Islet of Langerhans (tissue), 1 donor: ENCODE data around the gene VEPH1.
"Not testable (repeated sequence)": the region's sequence is repeated elsewhere in the genome, so short reads cannot be mapped to it uniquely, and the experiment has no call there.

Experiments used
- FAIRE-seq: peaks from one replicate; lab custom pipeline; 2011; peaks lifted over from hg19 to GRCh38; lab: Jason Lieb, UNC

The VEPH1 gene

GRCh38 chr3:157347577-157348303 is 155.5 kb downstream of the VEPH1 start:
- FAIRE-seq: no peak

DNA sequence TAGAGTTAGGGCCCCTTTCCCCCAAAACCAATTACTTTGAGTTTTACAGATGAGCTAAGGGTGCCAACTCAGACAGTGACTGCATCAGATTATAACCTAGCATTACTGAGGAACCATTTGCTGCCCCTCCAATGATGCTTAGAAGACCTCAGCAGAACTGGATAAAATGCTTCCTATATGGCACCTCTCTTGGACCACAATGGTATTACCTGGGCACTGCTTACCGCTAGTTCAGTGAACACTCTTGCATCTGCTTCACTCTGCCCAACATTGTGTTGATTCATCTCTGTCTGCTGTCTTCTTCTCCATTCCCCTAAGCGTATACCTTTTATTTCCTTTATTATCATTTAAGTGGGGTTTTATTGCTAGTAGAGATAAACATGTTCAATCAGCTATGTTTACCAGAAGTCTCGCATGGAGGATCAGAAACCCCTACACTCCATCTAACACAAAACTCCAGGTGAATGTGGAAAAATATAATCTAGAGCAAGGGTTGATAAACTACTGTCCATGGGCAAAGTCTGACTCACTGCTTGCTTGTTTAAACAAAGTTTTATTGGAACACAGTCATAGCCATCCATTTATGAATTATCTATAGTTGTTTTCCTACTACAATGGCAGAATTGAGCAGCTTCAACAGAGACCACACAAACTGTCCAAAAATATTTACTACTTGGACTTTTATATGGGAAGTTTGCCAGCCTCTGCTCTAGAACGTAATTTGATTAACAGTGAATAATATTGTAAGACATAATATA is 166.8 kb downstream of the VEPH1 start:
- FAIRE-seq: no peak

DNA sequence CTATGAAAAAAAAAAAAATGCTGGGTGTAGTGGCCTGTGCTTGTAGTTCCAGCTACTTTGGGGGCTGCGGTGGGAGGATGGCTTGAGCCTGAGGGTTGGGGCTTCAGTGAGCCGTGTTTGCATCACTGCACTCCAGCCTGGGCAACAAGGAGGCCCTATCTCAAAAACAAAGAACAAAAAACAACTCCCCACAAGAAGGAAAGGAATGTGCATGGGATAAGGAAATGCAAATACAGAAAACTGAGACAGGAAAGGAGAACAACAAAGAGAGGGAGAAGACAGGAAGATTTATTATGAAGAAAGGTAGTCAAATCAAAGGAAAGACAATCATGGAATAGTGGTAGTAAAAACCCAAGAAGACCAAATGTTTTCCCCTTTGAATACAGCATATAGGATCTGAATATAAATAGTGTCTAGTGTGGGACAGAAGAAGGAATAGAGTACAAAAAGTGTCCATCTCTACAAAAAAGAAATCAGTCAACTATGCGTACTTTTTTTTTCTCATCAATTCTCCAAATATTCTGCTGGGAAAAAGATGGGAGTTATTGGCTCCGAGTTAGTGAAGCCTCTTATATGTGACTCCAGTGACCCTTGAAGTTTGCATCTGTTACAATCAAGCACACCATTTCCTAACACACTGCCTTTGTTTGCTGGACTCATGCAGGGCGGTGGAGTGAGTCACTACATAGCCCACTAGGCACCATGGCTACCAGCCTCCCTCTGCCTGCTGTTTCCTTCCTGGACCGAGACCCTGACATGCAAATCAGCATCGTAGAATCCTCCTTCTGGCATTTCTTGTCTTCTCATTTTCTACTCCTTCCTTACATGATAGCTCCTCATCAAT is 167.8 kb downstream of the VEPH1 start:
- no peak for FAIRE-seq

DNA sequence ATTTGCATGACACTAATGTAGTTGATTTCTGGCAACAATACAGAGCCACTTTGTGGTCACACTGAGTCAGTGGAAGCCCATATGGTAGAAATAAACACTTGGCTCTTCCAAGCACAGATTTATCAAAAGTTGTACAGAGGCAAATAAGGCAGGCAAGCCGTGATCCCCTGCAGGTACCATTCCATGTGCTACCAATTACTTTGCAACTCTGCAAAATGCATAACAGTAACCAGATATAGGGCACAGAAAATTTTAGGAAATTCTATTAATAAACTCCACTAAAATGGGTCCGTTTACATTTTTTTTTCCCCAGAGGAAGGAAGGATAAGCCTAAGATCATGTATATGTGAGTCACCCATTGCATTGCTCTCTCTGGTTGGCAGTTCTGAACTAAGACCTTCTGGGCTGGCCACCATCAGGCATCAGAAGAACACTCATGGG is 169.6 kb downstream of the VEPH1 start:
- no peak for FAIRE-seq

DNA sequence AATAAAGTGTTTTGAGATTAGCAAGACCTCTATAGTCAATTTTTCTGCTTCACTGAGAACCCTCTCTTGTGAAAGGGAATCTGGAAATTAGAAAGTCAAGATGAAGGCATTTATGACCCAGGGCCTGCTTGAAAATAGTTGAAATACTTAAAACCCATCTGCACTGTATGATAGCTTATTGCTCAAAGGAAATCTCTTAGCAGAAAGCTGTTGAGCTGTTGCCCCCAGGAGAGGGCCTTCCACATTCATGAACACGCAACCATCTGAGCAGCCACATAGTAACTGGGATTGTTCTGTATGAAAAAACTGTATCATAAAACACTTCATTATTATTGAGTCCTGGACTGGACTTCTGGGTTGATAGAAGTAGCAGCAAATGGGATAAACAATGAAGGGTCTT is 173.0 kb downstream of the VEPH1 start:
- FAIRE-seq: no peak

GRCh38 chr3:157329551-157329950 is 173.7 kb downstream of the VEPH1 start:
- FAIRE-seq: no peak

- no peak for FAIRE-seq
Measured at GRCh38 chr3:157327837-157328236, 175.4 kb downstream of the VEPH1 start.

- no peak for FAIRE-seq
Measured at GRCh38 chr3:157327018-157327417, 176.2 kb downstream of the VEPH1 start.

GRCh38 chr3:157324869-157325268 is 178.3 kb downstream of the VEPH1 start:
- FAIRE-seq: not testable (repeated sequence)

DNA sequence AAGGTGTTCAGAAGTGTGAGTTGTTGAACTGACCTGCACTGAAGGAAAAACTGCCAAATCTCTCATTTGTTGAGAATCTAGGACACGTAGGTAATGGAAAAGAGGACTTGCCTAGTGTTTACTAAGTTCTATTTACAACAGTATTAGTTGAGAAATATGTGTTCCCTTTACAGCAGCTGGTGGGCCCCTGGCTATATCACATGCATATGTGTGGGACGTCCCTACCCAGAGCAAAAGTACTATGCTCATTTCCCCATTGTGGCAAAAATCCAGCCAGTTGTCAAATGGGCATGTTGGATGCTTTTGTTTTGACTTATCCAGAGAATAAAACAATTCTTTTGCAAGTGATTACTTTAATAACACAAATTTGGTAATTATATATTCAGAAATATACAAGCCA is 179.9 kb downstream of the VEPH1 start:
- FAIRE-seq: no peak

DNA sequence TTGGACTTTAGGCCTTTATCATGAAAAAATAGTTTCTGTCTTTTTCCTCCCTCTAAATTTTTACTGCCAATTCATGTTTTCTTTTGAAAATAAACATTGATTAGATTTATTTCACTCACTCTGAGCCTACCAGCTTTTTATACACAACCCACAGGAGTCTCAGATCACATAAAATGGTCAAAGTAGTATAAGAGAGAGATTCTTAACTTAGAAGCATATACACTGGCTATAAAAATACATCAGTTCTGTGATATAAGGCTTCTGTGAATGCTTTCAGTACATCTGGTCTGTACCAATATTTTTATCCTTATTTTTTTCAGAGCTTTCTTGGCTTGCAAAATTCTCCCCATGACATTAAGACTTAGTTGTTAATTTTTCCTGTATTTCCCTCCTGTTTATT is 183.5 kb downstream of the VEPH1 start:
- FAIRE-seq: no peak

DNA sequence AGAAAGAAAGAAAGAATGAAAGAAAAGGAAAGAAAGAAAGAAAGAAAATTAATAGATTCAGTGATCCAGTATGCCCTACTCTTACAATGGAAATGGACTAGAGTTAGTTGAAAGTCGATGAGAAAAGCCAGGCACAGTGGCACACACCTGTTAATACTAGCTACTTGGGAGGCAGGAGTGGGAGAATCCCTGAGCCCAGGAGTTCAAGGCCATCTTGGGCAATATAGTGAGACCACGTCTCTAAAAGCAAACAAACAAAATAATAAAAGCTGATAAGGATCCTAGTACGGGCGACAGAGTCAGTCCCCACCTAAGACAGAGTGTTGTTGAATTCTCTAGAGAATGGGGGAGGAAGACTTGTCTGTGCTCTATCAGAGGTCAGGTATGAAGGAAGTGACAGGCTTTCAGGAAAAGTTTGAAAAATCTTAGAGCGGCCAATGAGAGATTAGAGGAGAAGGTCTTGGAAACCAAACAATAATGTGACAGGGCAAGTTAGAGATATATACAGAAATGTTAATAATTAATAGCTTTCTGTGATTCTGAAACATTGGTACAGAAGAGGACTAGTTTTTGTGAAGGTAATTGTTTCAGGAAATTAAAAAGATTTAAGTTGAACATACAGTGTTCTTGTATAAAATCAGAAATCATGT is 184.5 kb downstream of the VEPH1 start:
- no peak for FAIRE-seq

DNA sequence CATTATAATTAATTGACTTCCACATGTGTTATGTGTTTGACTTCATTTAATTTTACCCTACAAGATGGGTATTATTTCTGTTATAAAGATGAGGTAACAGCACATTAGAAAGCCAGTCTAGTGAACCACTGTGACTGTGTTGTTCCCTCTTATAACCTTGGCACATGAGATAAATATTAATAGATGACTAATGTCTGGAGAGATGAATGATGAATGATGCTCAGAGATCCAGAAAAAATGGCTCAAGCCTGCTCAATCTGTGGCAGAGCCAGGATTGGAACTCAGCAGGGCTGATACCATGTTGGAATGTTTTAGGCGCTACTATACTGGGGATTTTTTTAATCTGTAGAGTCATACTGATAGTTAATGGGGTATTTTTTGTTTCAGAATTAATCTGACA is 185.3 kb downstream of the VEPH1 start:
- no peak for FAIRE-seq

- no peak for FAIRE-seq
Measured at GRCh38 chr3:157313186-157313585, 190.0 kb downstream of the VEPH1 start.

DNA sequence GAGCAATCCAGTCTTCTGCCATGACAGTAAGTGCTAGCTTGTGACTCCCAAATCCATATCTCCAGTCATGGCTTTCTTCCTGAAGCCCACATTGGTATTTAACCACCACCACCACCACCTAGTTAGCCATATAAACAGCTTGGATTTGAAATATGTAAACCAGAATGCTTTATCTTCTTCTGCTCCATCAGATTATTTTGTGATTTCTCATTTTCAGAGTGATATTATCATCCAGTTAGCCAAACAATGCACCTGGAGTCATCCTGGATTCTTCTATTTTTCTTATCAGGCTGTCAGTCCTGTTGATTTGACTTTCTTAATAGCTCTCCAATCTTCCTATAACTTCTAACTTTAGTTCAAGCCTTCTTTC is 190.9 kb downstream of the VEPH1 start:
- FAIRE-seq: no peak

DNA sequence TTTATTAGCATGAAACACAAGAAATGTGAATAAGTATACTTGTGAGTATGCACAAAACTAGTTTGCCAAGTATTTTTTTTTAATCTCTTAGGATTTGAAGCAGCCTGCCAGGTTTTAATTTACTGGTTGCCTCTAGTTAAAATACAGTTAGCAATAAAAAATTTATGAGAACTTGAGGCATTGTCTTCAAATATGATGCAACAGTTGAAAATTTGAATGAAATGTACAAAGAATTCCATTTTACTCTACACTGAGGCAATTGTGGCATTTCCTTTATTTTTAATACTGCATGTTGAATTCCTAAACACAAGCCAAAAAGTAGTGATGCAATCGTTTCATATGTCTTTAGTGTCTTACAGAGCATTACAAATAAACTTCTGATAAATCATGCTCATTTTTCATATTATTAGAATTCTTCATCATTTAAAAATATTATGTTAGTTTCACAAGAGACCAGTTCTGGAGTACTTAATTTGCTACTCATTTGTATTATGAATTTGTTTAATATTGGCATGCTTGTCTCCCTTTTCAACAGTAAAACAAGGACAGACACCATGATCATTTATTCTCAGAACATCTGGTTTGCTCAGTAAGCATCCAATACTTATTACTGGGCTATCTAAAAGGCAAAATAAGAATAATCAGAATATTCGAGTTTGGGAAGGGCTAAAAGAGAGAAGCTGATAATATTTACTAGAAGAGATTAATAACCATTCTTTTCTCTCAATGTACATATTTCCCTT is 191.4 kb downstream of the VEPH1 start:
- FAIRE-seq: no peak

- FAIRE-seq: no peak
Measured at GRCh38 chr3:157310329-157311052, 192.7 kb downstream of the VEPH1 start.

DNA sequence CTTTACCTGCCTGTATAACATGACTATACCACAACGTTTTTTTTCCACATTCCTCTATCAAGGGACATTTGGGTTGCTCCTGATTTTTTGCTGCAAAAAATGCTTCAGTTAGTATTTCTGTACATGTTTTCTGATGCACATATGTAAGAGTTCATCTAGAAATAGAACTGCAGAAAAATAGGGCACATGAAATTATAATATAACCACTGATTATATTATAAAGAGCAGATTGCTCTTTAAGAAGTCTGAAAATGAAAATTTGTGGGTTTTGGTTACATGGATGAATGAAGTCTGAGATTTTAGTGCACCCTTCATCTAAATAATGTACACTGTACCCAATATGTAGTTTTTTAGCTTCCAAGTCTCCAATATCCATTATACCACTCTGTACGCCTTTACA is 196.7 kb downstream of the VEPH1 start:
- no peak for FAIRE-seq

DNA sequence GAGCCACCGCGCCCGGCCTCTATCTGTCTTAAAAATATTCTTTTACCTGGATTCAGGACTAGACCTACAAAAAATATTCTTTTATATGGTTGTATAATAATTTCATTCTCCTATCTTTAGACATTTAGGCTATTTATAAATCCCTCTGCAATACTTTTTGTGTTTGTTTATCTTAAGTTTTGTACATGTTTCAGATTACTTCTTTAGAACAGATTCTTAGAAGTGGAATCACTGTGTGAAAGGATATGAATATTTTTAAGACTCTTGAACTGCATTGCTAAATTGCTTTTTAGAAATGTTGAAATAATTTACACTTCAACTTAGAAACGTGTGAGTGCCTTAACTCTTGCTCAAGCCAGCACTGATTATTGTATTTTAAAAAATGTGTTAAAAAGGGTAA is 197.8 kb downstream of the VEPH1 start:
- no peak for FAIRE-seq

- FAIRE-seq: no peak
Measured at GRCh38 chr3:157301755-157302154, 201.5 kb downstream of the VEPH1 start.
